ENCODE data around the gene MAP1LC3C.

DNA sequence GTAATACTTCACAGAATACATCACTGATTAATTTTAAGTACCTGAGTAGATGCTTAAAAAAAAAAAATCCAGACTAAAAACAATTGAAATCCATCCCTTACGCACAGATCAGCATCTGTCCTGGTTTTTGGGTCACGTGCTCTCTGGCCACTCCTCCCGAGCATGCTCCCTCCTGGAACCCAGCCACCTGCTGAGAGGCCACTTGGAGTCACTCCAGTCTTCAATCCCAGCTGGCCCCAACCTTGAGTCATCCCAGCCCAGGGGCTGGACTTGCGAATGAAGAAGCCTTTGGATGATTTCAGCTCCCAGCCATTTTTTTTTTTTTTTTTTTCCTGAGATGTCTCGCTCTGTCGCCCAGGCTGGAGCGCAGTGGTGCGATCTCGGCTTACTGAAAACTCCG is 8.9 kb downstream of the MAP1LC3C start:
- TF ChIP-seq TAF1 (IDR thresholded peaks at IDR 0.05; ENCODE audit: borderline replicate concordance, insufficient read depth, low read length) (no peak), POLR2AphosphoS5 (IDR thresholded peaks at IDR 0.05; ENCODE audit: low read depth, low read length) (no peak)
- TF ChIP-seq, protein P1, sequence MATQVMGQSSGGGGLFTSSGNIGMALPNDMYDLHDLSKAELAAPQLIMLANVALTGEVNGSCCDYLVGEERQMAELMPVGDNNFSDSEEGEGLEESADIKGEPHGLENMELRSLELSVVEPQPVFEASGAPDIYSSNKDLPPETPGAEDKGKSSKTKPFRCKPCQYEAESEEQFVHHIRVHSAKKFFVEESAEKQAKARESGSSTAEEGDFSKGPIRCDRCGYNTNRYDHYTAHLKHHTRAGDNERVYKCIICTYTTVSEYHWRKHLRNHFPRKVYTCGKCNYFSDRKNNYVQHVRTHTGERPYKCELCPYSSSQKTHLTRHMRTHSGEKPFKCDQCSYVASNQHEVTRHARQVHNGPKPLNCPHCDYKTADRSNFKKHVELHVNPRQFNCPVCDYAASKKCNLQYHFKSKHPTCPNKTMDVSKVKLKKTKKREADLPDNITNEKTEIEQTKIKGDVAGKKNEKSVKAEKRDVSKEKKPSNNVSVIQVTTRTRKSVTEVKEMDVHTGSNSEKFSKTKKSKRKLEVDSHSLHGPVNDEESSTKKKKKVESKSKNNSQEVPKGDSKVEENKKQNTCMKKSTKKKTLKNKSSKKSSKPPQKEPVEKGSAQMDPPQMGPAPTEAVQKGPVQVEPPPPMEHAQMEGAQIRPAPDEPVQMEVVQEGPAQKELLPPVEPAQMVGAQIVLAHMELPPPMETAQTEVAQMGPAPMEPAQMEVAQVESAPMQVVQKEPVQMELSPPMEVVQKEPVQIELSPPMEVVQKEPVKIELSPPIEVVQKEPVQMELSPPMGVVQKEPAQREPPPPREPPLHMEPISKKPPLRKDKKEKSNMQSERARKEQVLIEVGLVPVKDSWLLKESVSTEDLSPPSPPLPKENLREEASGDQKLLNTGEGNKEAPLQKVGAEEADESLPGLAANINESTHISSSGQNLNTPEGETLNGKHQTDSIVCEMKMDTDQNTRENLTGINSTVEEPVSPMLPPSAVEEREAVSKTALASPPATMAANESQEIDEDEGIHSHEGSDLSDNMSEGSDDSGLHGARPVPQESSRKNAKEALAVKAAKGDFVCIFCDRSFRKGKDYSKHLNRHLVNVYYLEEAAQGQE (IDR thresholded peaks at IDR 0.05; ENCODE audit: insufficient read depth in 1 of 2, low read depth in 2 of 2, low read length in 2 of 2): no peak
